H9 (cell line): ENCODE measurements around the gene ITPR2. TPM values are rescaled to one million over a fixed set of nuclear protein-coding genes. Genes with fewer than 3 reads are reported as not detected.

Experiments
- DNase-seq: peaks from one replicate; pipeline ENCODE4 v3.0.0-alpha.2; 2017
- H2AFZ ChIP-seq: one replicate; pipeline ENCODE4 v1.6.1; 2013; ENCODE audit warnings: mild to moderate bottlenecking, low read length, control low read depth, moderate library complexity
- H2AK5ac ChIP-seq: 2 replicates; pipeline ENCODE4 v1.6.1; 2013; ENCODE audit warnings: low read length, control low read depth, mixed read lengths; ENCODE audit not compliant: insufficient read length
- H2BK120ac ChIP-seq: one replicate; pipeline ENCODE4 v1.6.1; 2013; ENCODE audit warnings: low read depth, mild to moderate bottlenecking, low read length, control low read depth, inconsistent platforms; ENCODE audit not compliant: poor library complexity, severe bottlenecking
- H2BK12ac ChIP-seq: 2 replicates; pipeline ENCODE4 v1.6.1; 2013; ENCODE audit warnings: low read length, control low read depth, mixed read lengths, low read depth; ENCODE audit not compliant: insufficient read length
- H2BK15ac ChIP-seq: 2 replicates; pipeline ENCODE4 v1.6.1; 2013; ENCODE audit warnings: low read depth, low read length, control low read depth
- H2BK20ac ChIP-seq: one replicate; pipeline ENCODE4 v1.6.1; 2013; ENCODE audit warnings: low read depth, mild to moderate bottlenecking, low read length, control low read depth, inconsistent platforms; ENCODE audit not compliant: poor library complexity, severe bottlenecking
- H2BK5ac ChIP-seq: 2 replicates; pipeline ENCODE4 v1.6.1; 2013; ENCODE audit warnings: low read length, control low read depth, mixed read lengths; ENCODE audit not compliant: insufficient read length
- H3K14ac ChIP-seq: 2 replicates; pipeline ENCODE4 v1.6.1; 2013; ENCODE audit warnings: low read length, control low read depth; ENCODE audit not compliant: insufficient read depth
- H3K18ac ChIP-seq: 2 replicates; pipeline ENCODE4 v1.6.1; 2013; ENCODE audit warnings: low read depth, mild to moderate bottlenecking, mixed read lengths, low read length, control low read depth; ENCODE audit not compliant: insufficient read length
- H3K23ac ChIP-seq: 2 replicates; pipeline ENCODE4 v1.6.1; 2013; ENCODE audit warnings: low read length, control low read depth, mixed read lengths, low read depth; ENCODE audit not compliant: insufficient read length
- H3K23me2 ChIP-seq: 2 replicates; pipeline ENCODE4 v1.6.1; 2013; ENCODE audit warnings: low read depth, mild to moderate bottlenecking, mixed read lengths, low read length, control low read depth; ENCODE audit not compliant: insufficient read length, poor library complexity, severe bottlenecking
- H3K27ac ChIP-seq: 2 replicates; pipeline ENCODE4 v1.5.1; 2013; ENCODE audit warnings: low read length, control low read depth, mixed read lengths, low read depth; ENCODE audit not compliant: insufficient read length
- H3K27me3 ChIP-seq: 2 replicates; pipeline ENCODE4 v1.6.1; 2013; ENCODE audit warnings: low read length, control low read depth, inconsistent platforms; ENCODE audit not compliant: insufficient read depth
- H3K4ac ChIP-seq: 2 replicates; pipeline ENCODE4 v1.6.1; 2013; ENCODE audit warnings: low read depth, mild to moderate bottlenecking, control low read depth, inconsistent platforms, low read length, moderate library complexity
- H3K4me1 ChIP-seq: 2 replicates; pipeline ENCODE4 v1.6.1; 2013; ENCODE audit warnings: low read length, control low read depth, inconsistent platforms; ENCODE audit not compliant: insufficient read depth
- H3K4me2 ChIP-seq: 2 replicates; pipeline ENCODE4 v1.6.1; 2013; ENCODE audit warnings: low read length, control low read depth, mixed read lengths; ENCODE audit not compliant: insufficient read length, insufficient read depth
- H3K56ac ChIP-seq: 2 replicates; pipeline ENCODE4 v1.6.1; 2013; ENCODE audit warnings: low read depth, mild to moderate bottlenecking, mixed read lengths, low read length, control low read depth; ENCODE audit not compliant: insufficient read length
- H3K79me1 ChIP-seq: 2 replicates; pipeline ENCODE4 v1.6.1; 2013; ENCODE audit warnings: low read depth, mild to moderate bottlenecking, moderate library complexity, low read length, control low read depth, inconsistent platforms; ENCODE audit not compliant: insufficient read depth, poor library complexity, severe bottlenecking
- H3K79me2 ChIP-seq: 2 replicates; pipeline ENCODE4 v1.6.1; 2013; ENCODE audit warnings: low read length, control low read depth, inconsistent platforms; ENCODE audit not compliant: insufficient read depth
- H3K9ac ChIP-seq: 2 replicates; pipeline ENCODE4 v1.6.1; 2013; ENCODE audit warnings: low read length, control low read depth, mixed read lengths; ENCODE audit not compliant: insufficient read length; ENCODE audit errors: extremely low read depth
- H3K9me3 ChIP-seq: one replicate; pipeline ENCODE4 v1.6.1; 2013; ENCODE audit warnings: low read depth, low read length, inconsistent platforms; ENCODE audit not compliant: control insufficient read depth
- H3T11ph ChIP-seq: one replicate; pipeline ENCODE4 v1.6.1; 2013; ENCODE audit warnings: mild to moderate bottlenecking, low read length, control low read depth, inconsistent platforms
- H4K20me1 ChIP-seq: one replicate; pipeline ENCODE4 v1.6.1; 2013; ENCODE audit not compliant: control insufficient read depth, insufficient read length, insufficient read depth
- H4K5ac ChIP-seq: 2 replicates; pipeline ENCODE4 v1.6.1; 2013; ENCODE audit warnings: low read depth, mild to moderate bottlenecking, mixed read lengths, low read length, control low read depth; ENCODE audit not compliant: insufficient read length
- H4K8ac ChIP-seq: replicated peaks from 2 replicates; pipeline ENCODE4 v1.6.1; 2013; ENCODE audit warnings: low read length, control low read depth, mixed read lengths, low read depth; ENCODE audit not compliant: insufficient read length
- H4K91ac ChIP-seq: 2 replicates; pipeline ENCODE4 v1.6.1; 2013; ENCODE audit warnings: low read depth, mild to moderate bottlenecking, moderate library complexity, mixed read lengths, low read length, control low read depth; ENCODE audit not compliant: insufficient read length
- H3K27ac Mint-ChIP-seq, 3 experiments: 2 replicates in 2 of 3; 3 replicates in 1 of 3; pipeline ENCODE4 v1.8.0; 2020 to 2021; ENCODE audit warnings: mixed read lengths in 3 of 3, mild to moderate bottlenecking in 1 of 3, moderate library complexity in 1 of 3
- H3K27me3 Mint-ChIP-seq: 2 replicates; pipeline ENCODE4 v1.8.0; 2021; ENCODE audit warnings: low read depth, mild to moderate bottlenecking, moderate library complexity, mixed read lengths
- H3K36me3 Mint-ChIP-seq, 3 experiments: 2 replicates in 2 of 3; 3 replicates in 1 of 3; pipeline ENCODE4 v1.8.0; 2020 to 2021; ENCODE audit warnings: low read depth in 3 of 3, mixed read lengths in 3 of 3; ENCODE audit not compliant: insufficient read depth in 1 of 3
- H3K4me1 Mint-ChIP-seq, 2 experiments: 2 replicates each; pipeline ENCODE4 v1.8.0; 2020; ENCODE audit warnings: mixed read lengths in 2 of 2
- H3K4me3 Mint-ChIP-seq, 2 experiments: 2 replicates in 1 of 2; 3 replicates in 1 of 2; pipeline ENCODE4 v1.8.0; 2020 to 2021; ENCODE audit warnings: mild to moderate bottlenecking in 2 of 2, mixed read lengths in 2 of 2, moderate library complexity in 1 of 2
- H3K9me3 Mint-ChIP-seq, 2 experiments: 2 replicates in 1 of 2; 3 replicates in 1 of 2; pipeline ENCODE4 v1.8.0; 2020; ENCODE audit warnings: mild to moderate bottlenecking in 2 of 2, mixed read lengths in 2 of 2, moderate library complexity in 1 of 2
- CTCF ChIP-seq: fragments of 200-600 bp; sonication (generic); conservative IDR thresholded peaks from 3 replicates; pipeline ENCODE4 v1.8.0; 2021; ENCODE audit warnings: antibody characterized with exemption, mild to moderate bottlenecking
- WGBS: extraction: QIAGEN DNeasy Blood & Tissue Kit; methylation state at CpG from one replicate; pipeline ENCODE4 v1.1.7; 2013; ENCODE audit warnings: missing lambda C conversion rate, low lambda C conversion rate, mixed read lengths; ENCODE audit not compliant: insufficient read length; ENCODE audit errors: extremely low coverage; 5-methylcytosine and 5-hydroxymethylcytosine counted together
- total RNA-seq: library from RNA; stranded (reverse); gene quantifications from 2 replicates; pipeline ENCODE4 v1.2.1, GENCODE V29; 2021

The ITPR2 gene
- total RNA-seq, 1 experiment from 2014 or later: 14.8 TPM

GRCh38 chr12:26563552-26563951 lies 269.4 kb downstream of the ITPR2 start:
- H3K9me3 ChIP-seq: no peaks in the 10 kb centered on the region
- H3K27ac Mint-ChIP-seq: no peak overlapping the region
- H4K20me1 ChIP-seq: no peaks in the 10 kb centered on the region
- no peaks in the 10 kb centered on the region for H3K27me3 ChIP-seq
- no peak overlapping the region for H2AFZ ChIP-seq
- H3K18ac ChIP-seq: no peak overlapping the region
- no peaks in the 10 kb centered on the region for H3K79me2 ChIP-seq
- no peak overlapping the region for H2BK5ac ChIP-seq
- no peak overlapping the region for H2BK20ac ChIP-seq
- no peak overlapping the region for H3K27ac ChIP-seq
- H2BK15ac ChIP-seq: no peak overlapping the region
- no peak for TF ChIP-seq CTCF
- no peak overlapping the region for H3K14ac ChIP-seq
- H4K8ac ChIP-seq: no peak overlapping the region
- H2BK120ac ChIP-seq: no peak overlapping the region
- H4K5ac ChIP-seq: no peak overlapping the region
- H3K27me3 Mint-ChIP-seq: no peaks in the 10 kb centered on the region
- no peaks in the 10 kb centered on the region for H3K79me1 ChIP-seq
- peaks cover 0 to 3% of the 10 kb centered on the region in 2 experiments; a peak in 1 of 4 replicates for H3K4me1 Mint-ChIP-seq
- H3K56ac ChIP-seq: no peak overlapping the region
- H3K9me3 Mint-ChIP-seq: no peaks in the 10 kb centered on the region
- WGBS: no CpG with 5 or more reads among the region's 4 CpGs
- no peak overlapping the region for H3K9ac ChIP-seq
- no peaks in the 10 kb centered on the region for H3K4me1 ChIP-seq
- H3K23me2 ChIP-seq: peaks cover 2% of the 10 kb centered on the region
- no peak overlapping the region for H3K4me2 ChIP-seq
- H2AK5ac ChIP-seq: no peak overlapping the region
- no peak overlapping the region for H2BK12ac ChIP-seq
- H3K4ac ChIP-seq: no peak overlapping the region
- H3K4me3 Mint-ChIP-seq: no peak overlapping the region
- no peak for DNase-seq
- no peak overlapping the region for H3K23ac ChIP-seq
- no peak overlapping the region for H4K91ac ChIP-seq
- H3K36me3 Mint-ChIP-seq: peaks cover 0 to 2% (median 0%) of the 10 kb centered on the region in 3 experiments; a peak in 2 of 7 replicates
- H3T11ph ChIP-seq: no peak overlapping the region
